Hematopoietic multipotent progenitor cell treated with erythropoietin and hydrocortisone succinate and interleukin-3 and kit ligand, for 15 days (in vitro differentiated cells): ENCODE measurements around the gene ACTN4.

Source experiments
- DNase-seq: peaks from one replicate; pipeline ENCODE4 v3.0.0-alpha.2; 2015; ENCODE audit warnings: low spot score

Gene ACTN4

DNA sequence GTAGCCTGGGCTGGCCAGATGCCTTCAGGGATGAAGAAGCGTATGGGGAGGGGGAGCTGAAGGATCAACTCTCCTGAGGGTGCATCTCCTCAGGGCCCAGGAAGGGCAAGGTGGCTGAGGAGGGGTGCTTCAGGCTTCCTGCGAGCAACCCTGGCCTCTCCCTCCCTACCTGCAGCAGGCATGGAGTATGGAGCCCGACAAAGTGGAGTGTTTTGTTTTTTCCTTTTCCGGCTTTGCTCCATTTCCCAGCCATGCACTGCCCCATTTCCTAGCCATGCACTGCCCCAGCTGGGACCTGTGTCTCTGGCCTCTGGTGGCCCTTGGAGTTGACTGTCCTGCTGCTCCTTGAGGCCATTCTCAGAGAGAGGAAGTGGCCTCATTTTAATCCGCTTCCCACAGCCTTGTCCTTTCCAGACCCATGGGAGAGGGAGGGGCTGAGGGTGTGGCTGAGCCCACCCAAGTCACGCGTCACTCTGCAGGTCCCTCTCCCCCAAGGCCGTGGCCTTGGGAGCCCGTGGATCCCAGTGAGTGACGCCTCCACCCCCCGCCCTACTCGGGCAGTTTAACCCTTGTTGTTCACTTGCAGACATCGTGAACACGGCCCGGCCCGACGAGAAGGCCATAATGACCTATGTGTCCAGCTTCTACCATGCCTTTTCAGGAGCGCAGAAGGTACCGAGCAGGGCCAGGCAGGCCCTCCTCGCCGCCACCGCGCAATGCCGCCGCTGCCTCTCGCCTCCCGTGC, 62.4 kb downstream of the ACTN4 start:
- no peak for DNase-seq

GRCh38 chr19:38710416-38710702, 62.9 kb downstream of the ACTN4 start:
- DNase-seq, result no peak

DNA sequence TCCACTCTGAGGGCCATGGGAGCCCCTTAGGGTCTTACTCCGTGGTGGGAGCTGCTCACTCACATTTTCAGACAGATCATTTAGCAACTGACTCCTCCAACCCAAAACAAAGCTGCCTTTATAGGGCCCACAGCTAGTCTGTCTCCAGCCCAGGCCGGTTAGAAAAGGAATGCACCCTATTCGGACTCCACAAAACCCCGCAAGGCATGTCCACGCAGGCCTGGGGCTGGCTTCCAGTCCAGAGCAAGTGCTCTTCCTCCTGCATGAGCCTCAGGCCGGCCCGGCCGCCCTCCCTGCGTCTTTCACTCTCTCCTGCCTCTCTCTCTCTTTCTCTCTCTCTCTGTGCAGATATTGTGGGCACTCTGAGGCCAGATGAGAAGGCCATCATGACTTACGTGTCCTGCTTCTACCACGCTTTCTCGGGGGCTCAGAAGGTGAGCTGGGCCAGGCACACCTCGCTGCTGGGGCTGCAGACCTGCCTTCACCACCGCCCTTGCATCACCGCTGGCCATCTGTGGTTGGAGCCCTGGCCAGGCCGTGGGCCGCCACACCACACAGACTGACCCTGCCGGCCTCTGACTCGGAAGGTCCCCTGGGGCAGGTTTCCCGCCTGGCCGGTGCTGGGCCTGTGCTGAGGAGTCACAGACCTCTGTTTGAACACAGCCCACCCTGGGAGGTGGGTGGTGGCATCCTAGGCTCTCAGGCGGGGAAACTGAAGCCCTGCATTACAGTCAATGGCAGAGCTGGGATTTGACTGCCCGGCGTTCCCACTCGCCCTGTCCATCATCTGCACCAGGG, 63.7 kb downstream of the ACTN4 start:
- no peak for DNase-seq

GRCh38 chr19:38711726-38712153, 64.3 kb downstream of the ACTN4 start:
- no peak for DNase-seq

DNA sequence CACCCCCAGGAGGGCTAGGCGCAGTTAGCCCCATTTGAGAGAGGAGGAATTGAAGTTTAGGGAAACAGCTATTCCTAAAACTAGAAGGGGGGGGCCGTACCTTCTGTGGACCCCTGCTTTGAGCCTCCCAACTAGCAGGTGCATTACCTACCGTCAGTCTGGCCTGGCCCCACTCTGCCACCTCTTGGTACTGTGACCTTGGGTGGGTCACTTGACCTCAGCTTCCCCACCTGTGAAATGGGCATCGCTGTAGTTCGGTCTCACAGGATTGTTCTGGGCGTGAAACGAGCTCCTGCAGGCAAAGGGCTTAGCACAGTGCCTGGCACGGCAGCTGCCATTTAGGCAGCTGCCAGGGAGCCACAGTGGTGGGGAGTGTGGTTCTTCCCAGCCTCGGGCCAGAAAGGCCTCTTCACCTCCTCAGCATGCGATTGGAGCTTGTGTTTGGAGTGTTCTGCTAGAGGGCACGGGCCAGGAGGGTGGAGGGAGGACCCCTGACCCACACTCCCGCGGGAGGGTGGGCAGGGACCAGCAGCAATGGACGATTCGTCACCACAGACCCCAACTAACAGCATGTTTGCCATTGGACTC, 64.8 kb downstream of the ACTN4 start:
- DNase-seq, result no peak

DNA sequence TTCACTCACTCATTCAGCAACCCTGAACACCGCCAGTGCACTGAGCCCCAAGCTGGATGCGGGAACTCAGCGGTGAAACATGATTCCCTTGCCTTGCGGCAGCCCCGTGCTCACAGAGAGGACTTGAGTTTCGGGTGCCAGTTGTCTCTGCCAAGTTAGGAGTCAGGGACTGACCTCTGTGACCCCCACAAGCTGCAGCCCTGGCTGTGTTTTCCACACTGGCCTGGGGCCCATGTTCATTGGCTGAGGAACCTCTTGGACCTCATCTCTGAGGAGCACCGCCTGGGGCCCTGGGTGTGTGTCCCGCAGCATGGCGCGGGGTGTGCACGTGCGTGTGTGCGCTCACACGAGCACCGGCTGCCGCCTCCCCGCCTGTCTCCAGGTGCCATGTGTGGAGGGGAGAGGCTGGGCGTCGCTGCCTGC, 65.8 kb downstream of the ACTN4 start:
- no peak for DNase-seq

DNA sequence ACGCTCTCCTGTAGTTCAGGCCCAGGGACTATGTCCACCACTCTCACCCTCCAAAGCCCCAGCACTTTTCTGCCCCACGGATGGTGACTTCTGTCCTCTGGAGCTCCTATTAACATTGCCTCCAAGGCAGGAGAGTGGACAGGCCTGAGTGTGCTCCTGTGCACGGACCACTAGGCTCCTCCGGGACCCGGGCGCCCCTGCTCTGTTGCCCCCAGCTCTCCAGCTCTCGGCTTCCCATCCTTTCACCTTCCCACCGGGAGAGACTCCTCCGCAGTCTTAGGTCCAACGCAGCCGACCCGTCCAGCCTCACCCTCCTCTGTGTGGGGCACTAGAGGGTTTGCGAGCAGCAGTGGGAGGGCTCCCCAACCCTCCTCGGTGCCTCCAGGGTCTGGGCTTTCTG, 66.4 kb downstream of the ACTN4 start:
- no peak for DNase-seq

DNA sequence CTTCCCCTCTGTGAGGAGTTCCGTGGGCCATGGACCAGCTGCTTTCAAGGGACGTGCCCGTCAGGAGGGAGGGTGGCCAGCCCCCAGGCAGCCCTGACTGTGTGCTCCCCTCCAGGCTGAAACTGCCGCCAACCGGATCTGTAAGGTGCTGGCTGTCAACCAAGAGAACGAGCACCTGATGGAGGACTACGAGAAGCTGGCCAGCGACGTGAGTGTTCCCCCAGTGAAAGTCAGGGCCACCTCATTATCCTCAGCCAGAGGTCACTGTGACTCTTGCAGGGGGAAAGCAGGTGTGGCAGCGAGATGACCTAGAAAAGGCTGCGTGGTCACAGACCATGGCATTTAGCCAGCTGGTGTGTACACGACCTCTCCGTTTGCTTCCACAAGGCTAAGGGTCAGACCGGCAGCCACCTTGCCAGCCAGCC, 66.9 kb downstream of the ACTN4 start:
- DNase-seq, result no peak

GRCh38 chr19:38715555-38715954, 68.1 kb downstream of the ACTN4 start:
- no peak for DNase-seq

DNA sequence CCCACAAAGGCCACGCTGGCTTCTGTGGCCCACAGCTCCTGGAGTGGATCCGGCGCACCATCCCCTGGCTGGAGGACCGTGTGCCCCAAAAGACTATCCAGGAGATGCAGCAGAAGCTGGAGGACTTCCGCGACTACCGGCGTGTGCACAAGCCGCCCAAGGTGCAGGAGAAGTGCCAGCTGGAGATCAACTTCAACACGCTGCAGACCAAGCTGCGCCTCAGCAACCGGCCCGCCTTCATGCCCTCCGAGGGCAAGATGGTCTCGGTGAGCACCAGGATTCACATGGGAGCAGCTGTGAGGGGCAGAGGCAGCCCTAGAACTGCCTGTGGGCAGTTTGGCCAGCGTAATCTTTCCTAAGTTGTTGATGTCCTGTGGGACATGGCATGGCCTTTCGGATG, 69.6 kb downstream of the ACTN4 start:
- no peak for DNase-seq

DNA sequence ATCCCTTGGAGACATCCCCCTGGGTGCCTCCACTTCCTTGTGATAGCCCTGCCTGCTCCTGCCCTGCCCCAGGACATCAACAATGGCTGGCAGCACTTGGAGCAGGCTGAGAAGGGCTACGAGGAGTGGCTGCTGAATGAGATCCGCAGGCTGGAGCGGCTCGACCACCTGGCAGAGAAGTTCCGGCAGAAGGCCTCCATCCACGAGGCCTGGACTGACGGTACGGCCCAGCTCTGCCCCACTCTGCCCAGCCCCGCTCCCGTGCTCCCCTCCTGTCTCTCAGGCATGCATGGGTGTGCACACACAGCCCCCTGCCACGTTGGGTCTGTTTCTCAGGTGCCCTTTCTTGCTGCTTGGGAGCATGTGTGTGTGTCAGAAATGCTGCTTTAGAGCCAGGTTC, 70.4 kb downstream of the ACTN4 start:
- no peak for DNase-seq

DNA sequence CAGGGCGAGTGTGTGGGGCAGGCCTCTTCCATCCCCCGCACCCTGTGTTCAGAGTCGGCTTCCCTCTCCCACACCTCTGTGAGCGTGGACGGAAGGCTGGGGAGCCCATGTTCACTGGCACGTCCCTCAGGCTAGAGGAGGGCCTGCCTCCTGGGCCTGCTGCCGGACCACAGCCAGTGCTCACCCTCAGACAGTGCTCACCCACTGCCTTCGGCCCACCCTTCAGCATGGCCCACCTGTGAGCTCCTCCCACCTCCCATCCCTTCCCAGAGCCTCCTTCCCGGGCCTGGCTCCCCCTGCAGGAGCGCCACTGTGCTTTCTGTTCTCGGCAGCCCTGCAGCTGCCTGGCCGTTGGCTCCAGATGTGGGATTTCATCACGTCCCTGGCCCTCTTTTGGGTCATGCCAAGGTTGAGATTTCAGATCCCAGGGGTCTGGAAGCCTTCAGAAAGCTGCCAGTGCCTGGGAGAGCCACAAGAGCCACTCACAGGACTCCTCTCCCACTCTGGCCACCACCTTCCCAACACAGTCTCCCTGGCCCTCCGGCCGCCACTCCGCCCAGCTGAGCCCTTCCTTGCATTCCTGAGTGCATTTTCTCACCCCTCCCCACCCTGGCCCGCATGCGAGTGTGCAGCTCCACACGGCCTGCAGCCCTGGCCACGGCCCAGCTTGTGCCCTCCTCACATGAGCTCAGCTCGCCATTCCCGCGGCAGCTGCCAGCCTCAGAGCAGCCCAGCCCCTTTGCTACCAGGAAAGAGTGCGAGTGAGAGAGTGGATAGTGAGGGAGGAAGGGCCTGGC, 71.5 kb downstream of the ACTN4 start:
- DNase-seq, result no peak

GRCh38 chr19:38719761-38720558, 72.5 kb downstream of the ACTN4 start:
- DNase-seq, result no peak

DNA sequence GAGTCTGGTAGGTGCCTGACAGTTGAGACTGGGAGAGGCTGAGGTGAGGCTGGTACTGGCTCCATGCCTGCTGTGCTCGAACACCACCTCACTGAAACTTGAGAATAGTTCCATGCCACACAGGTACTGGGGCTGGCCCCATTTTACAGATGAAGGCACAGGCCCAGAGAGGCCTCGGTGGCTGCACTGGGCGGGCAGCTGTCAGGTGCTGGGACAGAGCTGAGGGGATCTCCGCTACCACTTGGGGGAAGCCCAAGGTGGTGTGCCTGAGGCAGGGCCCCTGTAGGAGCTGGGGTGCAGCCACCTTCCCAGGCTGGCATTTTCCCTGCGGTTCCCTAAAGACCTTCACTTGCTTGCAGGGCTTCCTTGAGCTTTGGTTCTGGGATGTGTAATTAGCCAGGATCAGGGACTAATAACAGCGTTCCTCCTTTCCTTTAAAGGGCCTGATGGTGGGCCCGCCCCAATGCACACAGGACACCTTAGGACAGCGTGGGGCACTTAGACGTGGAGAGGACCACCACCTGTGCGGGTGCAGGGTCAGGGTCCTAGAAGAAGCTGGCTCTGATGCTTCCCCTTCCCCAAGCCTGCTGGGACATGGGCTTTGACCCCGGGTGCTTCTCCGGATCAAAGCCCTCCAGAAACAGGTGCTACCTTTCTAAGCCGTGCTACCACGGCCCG, 73.2 kb downstream of the ACTN4 start:
- DNase-seq, result no peak

DNA sequence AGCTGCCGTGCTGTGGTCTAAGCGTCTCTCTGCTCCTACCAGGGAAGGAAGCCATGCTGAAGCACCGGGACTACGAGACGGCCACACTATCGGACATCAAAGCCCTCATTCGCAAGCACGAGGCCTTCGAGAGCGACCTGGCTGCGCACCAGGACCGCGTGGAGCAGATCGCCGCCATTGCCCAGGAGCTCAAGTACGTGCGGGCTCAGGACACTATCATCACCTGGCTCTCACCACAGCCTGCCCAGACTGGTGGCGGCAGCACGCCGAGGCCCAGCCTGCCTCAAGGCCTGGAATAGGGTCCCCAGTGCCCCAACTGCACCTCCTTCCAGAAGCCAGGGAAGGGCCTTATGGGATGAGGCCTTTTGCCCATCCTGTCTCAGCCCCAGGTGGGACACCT, 74.0 kb downstream of the ACTN4 start:
- DNase-seq, result no peak

DNA sequence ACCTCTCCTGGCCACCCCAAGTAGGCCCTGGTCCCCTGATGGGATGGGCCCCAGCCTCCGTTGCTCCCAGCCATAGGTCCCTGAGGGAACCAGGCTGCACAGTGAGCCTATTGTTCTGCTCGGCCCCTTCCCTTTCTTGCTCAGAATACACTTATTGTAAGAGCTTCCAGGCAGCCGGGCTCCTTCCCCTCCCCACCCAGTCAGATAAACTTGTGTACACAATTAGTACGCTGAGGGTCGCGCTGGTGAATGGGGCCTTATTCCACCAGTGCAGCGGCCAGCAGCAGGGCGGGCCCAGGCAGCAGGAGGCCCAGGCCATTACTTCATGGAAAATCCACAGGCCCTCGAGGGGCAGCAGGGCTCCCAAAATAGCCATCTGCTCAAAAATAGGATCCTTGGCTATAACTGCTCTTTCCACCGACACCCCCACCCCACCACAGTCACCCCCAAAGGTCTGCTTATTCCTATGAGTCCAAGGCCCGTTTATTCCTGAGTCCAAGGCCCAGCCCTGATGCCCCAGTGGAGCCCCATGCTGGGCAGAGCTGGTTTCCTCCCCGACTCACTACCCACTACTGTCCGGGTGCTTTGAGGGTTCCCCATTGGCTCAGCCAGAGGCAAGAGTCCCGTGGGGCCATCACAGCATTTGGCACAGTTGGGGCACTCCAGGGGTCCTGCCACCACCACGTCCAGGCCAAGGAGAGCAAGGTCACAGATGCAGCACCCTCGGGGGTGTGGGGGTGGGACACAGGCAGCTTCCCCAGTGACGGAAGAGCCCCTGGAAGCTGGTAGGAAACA, 74.7 kb downstream of the ACTN4 start:
- DNase-seq, result no peak

DNA sequence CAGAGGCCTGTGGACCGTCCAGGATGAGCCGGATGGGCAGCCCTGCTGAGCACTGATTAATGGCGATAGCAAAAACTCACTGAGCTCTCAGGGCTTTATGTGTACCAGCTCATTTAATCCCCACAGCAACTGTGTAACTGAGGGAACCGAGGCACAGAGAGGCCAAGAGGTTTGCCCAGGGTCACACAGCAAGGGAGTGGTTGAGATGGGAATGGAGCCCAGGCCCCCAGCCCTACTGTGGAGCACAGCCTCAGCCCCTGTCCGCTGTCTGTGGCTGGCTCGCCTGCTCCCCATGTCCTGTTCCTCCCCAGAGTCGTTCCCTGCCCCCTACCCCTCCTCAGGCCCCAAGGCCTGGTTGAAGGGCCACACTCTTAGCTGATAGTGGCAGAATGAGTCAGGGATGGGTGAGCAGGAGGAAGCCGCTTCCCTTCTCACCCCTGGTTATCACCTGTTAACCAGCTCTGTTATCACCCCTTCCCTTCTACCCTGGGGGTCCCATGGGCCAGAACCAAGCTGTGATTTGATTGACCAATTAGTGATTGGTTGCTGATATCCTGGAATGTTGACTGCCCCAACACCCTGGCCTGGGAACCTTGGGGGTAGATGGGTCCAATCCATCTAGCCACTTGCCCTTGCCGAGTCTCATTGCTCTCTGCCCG, 75.6 kb downstream of the ACTN4 start:
- no peak for DNase-seq

DNA sequence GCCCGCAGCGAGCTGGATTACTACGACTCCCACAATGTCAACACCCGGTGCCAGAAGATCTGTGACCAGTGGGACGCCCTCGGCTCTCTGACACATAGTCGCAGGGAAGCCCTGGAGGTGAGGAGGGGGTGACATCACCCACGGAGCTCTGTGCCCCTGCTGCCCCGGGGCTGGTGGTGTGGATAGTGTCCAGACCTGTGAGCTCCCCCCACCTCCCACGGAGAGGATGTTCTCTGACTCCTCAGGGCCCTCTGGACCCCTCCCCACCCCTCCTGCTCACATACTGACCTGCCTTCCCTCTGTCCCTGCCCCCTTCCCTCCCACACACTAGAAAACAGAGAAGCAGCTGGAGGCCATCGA, 76.1 kb downstream of the ACTN4 start:
- no peak for DNase-seq

GRCh38 chr19:38723990-38724854, 76.8 kb downstream of the ACTN4 start:
- DNase-seq, result no peak
